ENCODE measurements around the gene KIF17.

DNA sequence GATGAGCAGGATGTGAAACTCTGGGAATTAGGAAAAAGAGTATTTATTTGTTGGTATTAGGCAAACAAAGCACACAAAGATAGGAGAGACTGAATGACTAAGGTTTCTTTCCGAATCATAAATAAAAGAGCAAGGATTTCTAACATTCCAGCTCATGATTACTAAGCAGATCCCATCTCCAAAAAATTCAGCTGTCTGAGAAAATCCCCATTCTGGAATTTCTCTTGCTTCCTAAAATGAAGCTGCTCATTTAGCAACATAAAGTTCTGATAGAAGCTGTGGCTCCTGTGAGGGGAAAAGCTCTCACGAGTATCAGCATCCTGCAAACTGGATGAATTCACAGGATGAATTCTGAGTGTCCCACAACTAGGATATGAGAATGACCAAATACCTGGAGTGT is 21.4 kb upstream of the KIF17 start:
- TF ChIP-seq ZNF274 (IDR thresholded peaks at IDR 0.05; ENCODE audit: low read depth, low read length) (no peak), YY1 (IDR thresholded peaks at IDR 0.05; ENCODE audit: insufficient read depth, insufficient read length) (no peak), SUZ12 (IDR thresholded peaks at IDR 0.05; ENCODE audit: extremely low read depth, insufficient read depth, insufficient read length) (no peak)
